ENCODE results near the gene CAPSL.
"Not testable (repeated sequence)": the region's sequence is repeated elsewhere in the genome, so short reads cannot be mapped to it uniquely, and the experiment has no call there.

Gene CAPSL

DNA sequence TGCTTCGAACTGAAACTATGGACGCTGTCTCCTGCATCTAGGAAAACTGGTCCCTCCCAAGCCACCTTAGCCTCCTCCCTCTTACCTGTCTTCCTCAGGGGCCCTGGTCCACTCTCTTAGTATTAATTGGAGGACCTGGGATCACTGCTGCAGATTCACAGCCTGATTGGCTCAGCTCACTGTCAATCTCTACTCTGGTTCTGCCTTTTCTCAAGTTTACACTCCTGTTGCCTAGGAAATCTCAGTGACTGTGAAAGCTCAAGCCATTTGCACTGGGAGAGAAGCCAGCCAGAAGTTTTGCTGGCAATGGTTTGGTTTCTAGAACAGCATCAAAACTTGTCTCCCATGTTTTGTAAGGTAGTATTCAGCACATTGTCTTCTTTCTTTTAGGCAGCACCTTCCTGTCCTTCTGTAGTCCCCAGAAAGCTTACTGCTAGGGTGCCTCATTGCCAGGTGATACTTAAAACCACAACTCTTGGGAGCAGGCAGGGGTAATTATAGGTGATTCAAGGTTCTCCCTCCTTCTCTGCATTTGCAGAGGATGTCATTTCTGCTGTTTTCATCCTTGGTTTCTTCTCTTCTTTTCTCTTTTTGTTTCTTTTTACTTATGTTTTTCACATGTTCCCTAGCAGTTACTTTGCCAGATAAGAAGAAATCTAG is at the start of gene CAPSL:
TSS of gene CAPSL (minus strand) at position 55 of the 660 bp plus-strand sequence. CDS start 17,502 bp downstream, outside the sequence.
- no peak for DNase-seq (ENCODE audit: extremely low read depth in 1 of 2, low read depth in 1 of 2)

GRCh38 chr5:35987776-35988175 is 49.4 kb upstream of the CAPSL start:
- DNase-seq (ENCODE audit: extremely low read depth in 1 of 2, low read depth in 1 of 2), result no peak

- DNase-seq (ENCODE audit: extremely low read depth in 1 of 2, low read depth in 1 of 2), result no peak
Observed at GRCh38 chr5:35979715-35980114, 41.3 kb upstream of the CAPSL start.

DNA sequence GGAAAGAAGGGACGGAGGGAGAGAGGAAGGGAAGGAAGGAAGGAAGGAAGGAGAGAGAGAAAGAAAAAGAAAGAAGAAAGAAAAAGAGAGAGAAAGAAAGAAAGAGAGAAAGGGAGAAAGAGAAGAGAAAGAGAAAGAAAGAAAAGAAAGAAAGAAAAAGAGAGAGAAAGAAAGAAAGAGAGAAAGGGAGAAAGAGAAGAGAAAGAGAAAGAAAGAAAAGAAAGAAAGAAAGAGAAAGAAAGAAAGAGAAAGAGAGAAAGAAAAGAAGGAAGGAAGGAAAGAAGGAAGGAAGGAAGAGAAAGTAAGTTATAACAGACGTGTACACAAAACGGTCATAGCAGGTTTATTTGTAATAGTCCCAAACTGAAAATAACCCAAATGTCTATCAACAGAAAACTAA is 38.4 kb upstream of the CAPSL start:
- DNase-seq (ENCODE audit: extremely low read depth in 1 of 2, low read depth in 1 of 2), result not testable (repeated sequence)

GRCh38 chr5:35974570-35974969 is 36.1 kb upstream of the CAPSL start:
- no peak for DNase-seq (ENCODE audit: extremely low read depth in 1 of 2, low read depth in 1 of 2)

DNA sequence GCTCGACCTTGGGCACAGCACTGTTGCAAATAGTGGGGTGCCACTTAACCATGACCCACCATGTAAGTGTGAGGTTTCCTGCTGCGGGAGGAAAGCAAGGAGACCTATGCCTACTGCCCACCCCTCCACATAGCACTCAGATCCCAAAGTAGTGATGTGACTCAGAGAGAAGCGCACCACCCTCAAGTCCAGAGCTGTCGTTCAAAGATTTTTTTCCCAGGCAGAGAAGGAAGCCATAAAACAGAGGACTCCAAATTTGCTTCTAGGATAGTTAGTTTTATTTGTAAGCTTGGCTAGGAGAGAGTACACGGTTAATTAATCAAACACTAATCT is 33.4 kb upstream of the CAPSL start:
- no peak for DNase-seq (ENCODE audit: extremely low read depth in 1 of 2, low read depth in 1 of 2)

DNA sequence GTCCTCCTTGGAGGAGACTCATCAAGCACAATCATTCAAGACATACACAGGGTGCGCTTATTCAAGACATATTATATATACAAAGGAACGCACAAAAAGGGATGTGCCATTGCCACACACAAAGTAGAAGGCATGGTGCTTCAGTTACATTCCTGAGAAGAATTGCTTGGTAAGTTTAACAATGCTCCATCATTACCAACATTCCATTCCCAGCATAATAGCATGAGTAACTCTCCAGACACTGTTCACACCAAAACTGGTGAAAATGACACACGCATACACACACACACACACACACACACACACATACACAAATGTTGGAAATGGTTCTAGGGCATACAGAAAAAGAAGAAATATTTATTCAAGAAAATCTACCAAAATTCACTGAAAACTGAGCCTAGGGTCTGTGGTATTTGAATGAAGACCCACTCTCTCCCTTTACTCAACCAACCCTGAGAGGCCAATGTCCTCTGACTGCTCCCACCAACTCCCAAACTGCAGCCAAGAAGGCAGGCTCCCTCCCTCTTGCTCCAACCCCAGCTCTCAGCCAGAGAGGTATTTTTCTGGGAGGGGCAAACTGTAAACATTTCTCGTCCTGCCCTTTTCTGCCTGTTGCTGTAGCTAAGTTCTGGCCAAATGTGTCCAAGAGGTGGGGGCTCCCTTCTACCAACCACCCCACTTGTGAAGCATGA is 32.9 kb upstream of the CAPSL start:
- DNase-seq (ENCODE audit: extremely low read depth in 1 of 2, low read depth in 1 of 2), result no peak

DNA sequence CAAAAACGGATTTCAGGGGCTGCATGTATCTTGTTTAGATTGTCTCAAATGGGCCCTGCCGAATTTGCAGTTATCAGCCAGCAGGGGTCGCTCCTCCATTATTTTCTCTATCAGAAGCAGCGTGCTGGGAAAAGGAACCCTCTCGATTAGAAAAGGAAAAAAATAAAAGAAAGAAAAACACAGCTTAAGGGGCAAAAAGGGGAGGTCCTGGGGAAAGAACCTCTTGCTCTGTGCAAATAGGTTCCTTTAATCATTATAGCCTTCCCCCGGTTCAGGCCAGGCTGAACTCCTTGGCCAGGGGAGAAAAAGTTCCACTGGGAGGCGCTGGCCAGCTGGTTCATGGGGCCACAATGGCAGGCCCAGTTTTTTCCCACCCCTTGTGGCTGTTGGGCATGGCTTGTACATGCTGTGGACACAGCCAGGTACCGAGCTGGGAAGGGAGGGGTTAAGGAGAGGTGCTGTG is 25.0 kb upstream of the CAPSL start:
- DNase-seq (ENCODE audit: extremely low read depth in 1 of 2, low read depth in 1 of 2), result no peak

- DNase-seq (ENCODE audit: extremely low read depth in 1 of 2, low read depth in 1 of 2), result no peak
Observed at GRCh38 chr5:35960328-35960727, 21.9 kb upstream of the CAPSL start.

GRCh38 chr5:35956429-35956828 is 18.0 kb upstream of the CAPSL start:
- no peak for DNase-seq (ENCODE audit: extremely low read depth in 1 of 2, low read depth in 1 of 2)

DNA sequence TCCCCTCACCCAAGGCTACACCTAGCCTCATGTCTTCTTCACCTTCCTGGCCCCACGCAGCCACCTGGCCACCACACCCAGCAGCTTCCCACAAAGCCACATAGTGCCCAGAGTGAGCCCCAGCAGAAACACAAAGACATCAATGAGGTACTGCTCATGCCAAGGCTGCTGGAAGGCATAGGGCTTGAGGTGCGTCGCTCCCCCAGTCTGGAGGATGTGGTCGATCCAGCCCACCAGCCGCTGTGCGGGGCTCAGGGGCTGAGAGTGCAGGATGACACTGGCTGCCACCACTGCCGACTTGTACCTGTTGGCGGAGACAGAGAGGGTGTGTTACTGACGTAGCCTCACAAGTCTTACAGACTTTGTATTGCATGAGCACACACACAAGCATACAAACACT is 15.8 kb upstream of the CAPSL start:
- no peak for DNase-seq (ENCODE audit: extremely low read depth in 1 of 2, low read depth in 1 of 2)

GRCh38 chr5:35947085-35947484 is 8.7 kb upstream of the CAPSL start:
- DNase-seq (ENCODE audit: extremely low read depth in 1 of 2, low read depth in 1 of 2), result no peak

DNA sequence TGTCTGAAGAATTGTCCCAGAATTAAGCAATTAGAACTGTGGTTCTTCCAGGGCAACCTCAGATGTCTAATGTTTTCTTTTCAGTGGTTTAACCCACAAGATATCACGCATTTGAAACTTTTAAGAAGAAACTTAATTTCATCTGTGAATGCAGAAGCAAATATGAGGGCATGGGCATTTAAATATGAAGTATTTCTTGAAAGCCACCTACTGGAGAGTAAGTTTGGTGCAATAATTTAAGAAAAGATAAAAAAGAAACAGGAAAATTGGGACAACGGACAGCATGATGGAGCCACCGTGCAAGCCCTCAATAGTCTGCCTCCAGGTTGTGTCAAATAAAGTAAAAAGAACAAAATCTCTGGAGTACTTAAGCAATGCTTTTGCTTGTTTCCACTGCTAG is 1.2 kb upstream of the CAPSL start:
- no peak for DNase-seq (ENCODE audit: extremely low read depth in 1 of 2, low read depth in 1 of 2)

GRCh38 chr5:35926389-35927051 is 11.9 kb downstream of the CAPSL start:
- DNase-seq (ENCODE audit: extremely low read depth in 1 of 2, low read depth in 1 of 2), result peak in 1 of 2 donors; percentile 15

DNA sequence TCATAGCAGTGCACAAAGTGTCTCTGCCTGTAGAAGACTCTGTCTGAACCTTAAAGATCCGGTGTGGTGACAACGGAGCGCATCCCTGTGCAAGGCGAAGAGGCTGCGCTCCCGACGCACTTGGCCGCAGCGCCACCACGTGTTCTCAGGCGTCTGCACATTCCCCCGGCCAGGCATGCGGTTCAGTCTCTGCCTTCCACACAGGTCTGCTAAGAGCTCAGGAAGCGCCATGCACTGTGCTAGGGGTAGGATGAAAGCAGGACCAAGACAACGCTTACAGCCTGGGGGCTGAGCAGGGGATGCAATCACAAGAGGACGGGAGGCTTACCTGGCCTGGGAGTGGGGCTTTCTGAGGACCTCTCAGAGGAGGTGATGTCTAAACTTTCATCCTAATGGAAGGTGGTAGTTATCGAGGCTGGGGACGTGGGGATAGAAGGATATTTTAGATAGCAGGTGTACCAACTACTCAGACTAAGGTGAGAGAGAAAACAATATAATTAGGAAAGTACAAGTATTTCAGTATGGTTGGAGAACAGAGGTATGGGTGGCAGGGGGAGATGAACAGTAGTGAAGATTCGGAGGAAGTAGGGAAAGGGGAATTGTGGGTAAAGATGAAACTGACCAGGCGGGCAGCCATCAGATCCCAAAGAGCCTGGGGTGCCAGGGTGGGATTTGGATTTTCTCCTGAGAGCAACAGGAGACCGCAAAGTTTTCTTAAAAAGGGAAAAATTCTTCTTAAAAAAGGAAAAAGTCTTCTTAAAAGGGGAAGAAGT is 13.3 kb downstream of the CAPSL start:
- peak; percentile 70 for DNase-seq (ENCODE audit: extremely low read depth in 1 of 2, low read depth in 1 of 2)

GRCh38 chr5:35924122-35924949 is 14.1 kb downstream of the CAPSL start:
- no peak for DNase-seq (ENCODE audit: extremely low read depth in 1 of 2, low read depth in 1 of 2)

GRCh38 chr5:35922468-35922867 is 16.0 kb downstream of the CAPSL start:
- DNase-seq (ENCODE audit: extremely low read depth in 1 of 2, low read depth in 1 of 2), result no peak

DNA sequence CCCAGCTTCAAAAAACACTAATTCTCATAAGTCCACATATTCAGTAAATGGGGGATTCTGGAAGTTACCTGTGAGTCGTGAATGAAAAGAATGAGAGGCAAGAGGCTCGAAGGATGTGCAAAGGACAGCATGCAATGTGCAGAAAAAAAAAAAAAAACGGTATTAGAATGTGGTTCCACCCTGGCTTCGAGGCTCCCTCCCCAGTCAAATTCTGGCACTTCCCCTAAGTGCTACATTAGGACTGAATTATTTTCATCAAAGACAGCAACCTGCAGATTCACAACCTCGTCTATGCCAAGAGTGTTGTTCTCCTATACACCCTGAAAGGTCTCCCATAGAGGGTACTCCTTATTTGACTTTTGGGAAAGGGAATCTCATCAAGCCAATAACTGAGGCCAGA is 16.5 kb downstream of the CAPSL start:
- no peak for DNase-seq (ENCODE audit: extremely low read depth in 1 of 2, low read depth in 1 of 2)

DNA sequence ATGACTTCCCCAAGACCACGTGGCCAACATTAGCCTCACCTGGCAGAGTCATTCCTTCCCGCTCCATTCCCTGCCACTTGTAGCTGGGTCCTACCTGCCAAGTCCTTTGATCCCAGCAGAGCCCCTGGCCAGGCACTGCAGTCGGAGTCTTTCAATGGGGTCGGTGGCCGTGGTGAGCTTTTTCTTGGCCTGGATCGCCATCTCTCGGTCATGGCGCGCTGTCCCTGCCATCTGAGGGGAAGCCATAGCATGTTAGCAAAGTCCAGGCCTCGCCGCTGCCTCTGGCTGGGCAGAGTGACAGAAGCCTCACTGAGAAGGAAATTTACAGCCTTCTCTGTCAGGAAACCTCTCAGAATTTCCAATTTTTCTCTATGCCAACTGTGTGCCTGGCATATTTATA is 17.5 kb downstream of the CAPSL start:
- no peak for DNase-seq (ENCODE audit: extremely low read depth in 1 of 2, low read depth in 1 of 2)

DNA sequence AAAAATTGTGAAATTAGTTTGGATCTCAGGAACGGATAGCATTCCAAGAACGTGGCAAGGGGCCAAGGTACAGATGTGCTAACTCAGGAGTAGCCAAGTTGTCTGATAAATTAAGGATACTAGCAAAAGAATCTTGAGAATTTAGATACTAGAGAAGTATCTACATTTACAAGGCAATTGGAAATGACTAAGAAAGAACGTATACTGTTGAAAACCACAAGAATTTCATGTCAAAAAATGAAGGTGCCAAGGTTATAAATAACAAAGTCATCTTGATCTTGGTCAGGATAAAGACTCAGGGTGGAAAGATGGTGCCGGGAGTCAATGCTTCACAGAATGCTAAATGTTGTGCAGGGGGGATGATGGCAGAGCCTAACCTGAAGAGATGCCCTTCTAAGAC is 19.2 kb downstream of the CAPSL start:
- DNase-seq (ENCODE audit: extremely low read depth in 1 of 2, low read depth in 1 of 2), result no peak

DNA sequence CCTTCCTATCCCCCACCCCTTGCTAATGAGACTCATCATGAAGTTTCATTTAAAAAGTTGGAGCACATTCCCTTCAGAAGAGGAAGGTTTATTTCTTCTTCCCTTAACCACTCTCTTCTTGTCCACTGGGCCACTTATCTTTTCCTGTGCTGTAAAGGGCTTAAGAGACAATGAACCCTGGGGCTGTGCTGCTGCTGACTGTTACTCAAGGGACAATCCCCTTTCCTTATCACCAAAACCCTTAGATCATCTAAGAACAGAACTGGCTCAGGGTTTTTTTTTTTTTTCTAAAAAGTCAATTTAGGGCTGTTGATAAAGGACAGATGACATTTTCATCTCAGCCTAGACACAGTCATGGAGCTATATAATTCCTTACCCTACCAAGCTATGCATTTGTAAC is 29.6 kb downstream of the CAPSL start:
- no peak for DNase-seq (ENCODE audit: extremely low read depth in 1 of 2, low read depth in 1 of 2)

Data from activated CD8-positive, alpha-beta memory T cell treated with anti-CD3 and anti-CD28 coated beads for 1 hour (primary cell).